Motor neuron (in vitro differentiated cells): Measurements from ENCODE around the gene H1-8. TPM values are rescaled to one million over a fixed set of nuclear protein-coding genes. Genes with fewer than 3 reads are reported as not detected.

ENCODE experiments used
- ATAC-seq, 8 experiments: fragments of 200-7000 bp; cut with Tn5 transposase; replicated peaks in 6 of 8; 2 replicates each; pipeline ENCODE4 v1.8.0; 2021; ENCODE audit warnings: mild to moderate bottlenecking in 8 of 8, moderate library complexity in 8 of 8
- H3K27ac ChIP-seq, 2 donors: fragments of 250-450 bp; sonication (Bioruptor Pico); 2 replicates each; pipeline ENCODE4 v1.9.0; 2021; ENCODE audit warnings: antibody characterized with exemption in 2 of 2, mild to moderate bottlenecking in 2 of 2, moderate library complexity in 1 of 2
- H3K4me1 ChIP-seq, 2 donors: fragments of 250-450 bp; sonication (Bioruptor Pico); replicated peaks in 1 of 2; 2 replicates each; pipeline ENCODE4 v1.6.1; 2021; ENCODE audit warnings: antibody characterized with exemption in 2 of 2, mild to moderate bottlenecking in 2 of 2, moderate library complexity in 1 of 2
- H3K4me3 ChIP-seq, 5 donors: fragments of 250-450 bp; sonication (Bioruptor Pico); 2 replicates each; pipeline ENCODE4 v1.9.0; 2021; ENCODE audit warnings: antibody characterized with exemption in 5 of 5, mild to moderate bottlenecking in 5 of 5, moderate library complexity in 4 of 5
- WGBS, 10 experiments: fragments of 450-650 bp; shearing (Covaris generic); methylation state at CpG; one replicate each; pipeline ENCODE4 v1.0.0; 2022; 5-methylcytosine and 5-hydroxymethylcytosine counted together
- in situ Hi-C, 9 experiments: fragments of 400-800 bp; cut with MboI; loops; one replicate each; pipeline ENCODE4 v1.15.0; 2021; ENCODE audit warnings: low sequenced_read_pairs in 9 of 9, low pct_unique_long_range_greater_than_20kb in 2 of 9; ENCODE audit not compliant: unreplicated experiment in 9 of 9
- total RNA-seq, 8 experiments: library from RNA; unstranded; fragments of 300-600 nt; gene quantifications; 2 replicates each; pipeline versions ENCODE4 v1.2.3 to v1.2.4, GENCODE V29; 2022

H1-8 gene
- total RNA-seq, 8 experiments from 2014 or later = not detected

DNA sequence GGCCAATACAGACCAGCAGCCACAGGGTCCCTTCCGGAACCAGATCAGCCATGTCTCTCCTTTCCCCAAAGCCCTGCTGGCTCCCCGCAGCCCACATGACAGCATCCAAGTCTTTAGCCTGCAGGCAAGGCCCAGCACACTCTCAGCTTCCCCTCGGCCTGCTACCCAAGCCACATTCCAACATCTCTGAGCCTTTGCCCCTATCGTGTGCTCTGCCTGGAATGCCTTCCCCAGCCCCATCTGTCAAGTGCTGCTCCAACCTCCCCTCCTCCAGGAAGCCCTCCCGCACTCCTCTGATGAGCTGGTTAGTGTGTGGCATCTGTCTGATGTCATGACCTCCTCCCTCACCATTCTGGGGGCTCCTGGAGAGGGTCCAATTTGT lies 55.0 kb downstream of the H1-8 start:
- WGBS, 10 experiments = 0 to 92% (median 33%) methylated on average over 1 to 2 of the region's 5 CpGs; no CpG with 5 or more reads in 6 of the 10 experiments

GRCh38 chr3:129598484-129598883 lies 55.5 kb downstream of the H1-8 start:
- ATAC-seq = no peak
- H3K4me3 ChIP-seq = no peak overlapping the region
- H3K4me1 ChIP-seq = peaks cover 41 to 59% of the 10 kb centered on the region in 2 donors
- no peak overlapping the region for H3K27ac ChIP-seq
- in situ Hi-C loops = no loop called here
- WGBS, 10 experiments = 0 to 100% (median 96%) methylated on average over 1 to 4 of the region's 11 CpGs; no CpG with 5 or more reads in 5 of the 10 experiments

More for the DNA sequence above, 55.0 kb downstream of the H1-8 start:
- H3K4me1 ChIP-seq = peaks cover 41 to 59% of the 10 kb centered on the region in 2 donors
- peak overlapping the region; percentile 40 to 83 for H3K27ac ChIP-seq
- in situ Hi-C loops = no loop called here
- no peak overlapping the region for H3K4me3 ChIP-seq
- ATAC-seq = peak in 7 of 8 experiments; percentile 1 to 33 (median 2)

- in situ Hi-C loops = no loop called here
- Histone ChIP-seq H3K27ac (no peak overlapping the region), H3K4me3 (no peak overlapping the region), H3K4me1 (peaks cover 37 to 59% of the 10 kb centered on the region in 2 donors)
- no peak for ATAC-seq
- 66 to 88% (median 82%) methylated on average over 4 to 8 of the region's 19 CpGs; no CpG with 5 or more reads in 7 of the 10 experiments for WGBS, 10 experiments
Observed at GRCh38 chr3:129599073-129599472, 56.1 kb downstream of the H1-8 start.

DNA sequence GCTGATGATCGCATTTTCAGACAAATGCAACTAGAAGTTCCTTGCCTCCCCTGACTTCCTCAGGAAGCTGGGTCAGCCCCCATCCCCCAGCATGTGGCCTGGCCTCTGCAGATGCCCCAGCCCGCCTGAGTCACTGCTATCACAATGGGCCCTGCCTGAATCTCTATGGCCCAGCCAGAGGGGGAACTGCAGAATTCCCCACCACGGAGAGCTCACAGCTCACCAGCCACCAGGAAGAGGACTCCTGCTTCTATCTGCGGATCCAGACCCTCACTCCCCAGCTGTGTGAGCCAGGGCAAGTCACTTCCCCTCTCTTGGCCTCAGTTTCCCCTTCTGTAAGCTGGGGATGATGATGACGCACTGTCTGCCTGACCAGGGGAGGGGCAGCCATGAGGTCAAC lies 56.6 kb downstream of the H1-8 start:
- Histone ChIP-seq H3K4me1 (peaks cover 32 to 57% of the 10 kb centered on the region in 2 donors), H3K4me3 (no peak overlapping the region), H3K27ac (no peak overlapping the region)
- ATAC-seq = no peak
- 0 to 100% (median 100%) methylated on average over 1 of the region's 5 CpGs; no CpG with 5 or more reads in 5 of the 10 experiments for WGBS, 10 experiments
- in situ Hi-C loops = loop anchor here in 1 of 9 experiments (25.0 kb wide), 1 partner anchor 112 kb away; no protein-coding TSS in a partner anchor

DNA sequence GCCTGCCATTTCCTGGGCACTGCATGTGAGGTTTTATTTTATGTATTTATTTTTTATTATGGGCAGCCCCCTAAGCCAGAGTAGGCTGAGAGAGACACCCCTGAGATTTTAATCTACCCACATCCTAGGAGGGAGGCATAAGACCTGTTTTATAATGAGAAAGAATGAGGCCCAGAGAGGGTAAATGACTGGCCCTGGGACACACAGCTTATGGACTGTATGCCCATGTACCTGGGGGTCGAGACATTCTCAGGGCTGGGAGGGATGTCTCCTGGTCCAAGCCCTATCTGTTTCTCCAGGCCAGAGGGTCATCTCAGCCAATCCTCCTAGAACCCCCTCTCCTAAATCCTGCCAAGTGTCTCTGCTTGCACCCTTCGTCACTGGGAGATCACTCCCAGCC lies 57.4 kb downstream of the H1-8 start:
- ATAC-seq = no peak
- Histone ChIP-seq H3K4me1 (peaks cover 31 to 58% of the 10 kb centered on the region in 2 donors), H3K27ac (no peak overlapping the region), H3K4me3 (no peak overlapping the region)
- WGBS, 10 experiments = 100% methylated on average over 1 of the region's 2 CpGs; no CpG with 5 or more reads in 6 of the 10 experiments
- in situ Hi-C loops = loop anchor here in 1 of 9 experiments (25.0 kb wide), 1 partner anchor 113 kb away; no protein-coding TSS in a partner anchor

Other genes with a start within 250 kb of the H1-8 start
- 1 to 10 TPM in 3 of 8 experiments, under 1 TPM in 5; 0.27 to 3.8 (median 0.55) TPM for gene EFCAB12, start 114.5 kb upstream of the H1-8 start, total RNA-seq
- 10 to 100 TPM; 18.0 to 39.8 (median 25.4) TPM for gene MBD4, start 103.2 kb upstream of the H1-8 start, total RNA-seq
- 10 to 100 TPM in 7 of 8 experiments, 1 to 10 TPM in 1; 8.4 to 34.5 (median 24.8) TPM for gene IFT122, start 103.0 kb upstream of the H1-8 start, total RNA-seq
- under 1 TPM in 5 of 8 experiments, not detected in 3; 0.04 to 0.42 (median 0.10) TPM for gene RHO, start 14.5 kb upstream of the H1-8 start, total RNA-seq
- 10 to 100 TPM in 4 of 8 experiments, 1 to 10 TPM in 4; 5.0 to 77.3 (median 27.8) TPM for gene PLXND1, start 63.5 kb downstream of the H1-8 start, total RNA-seq